ENCODE measurements around the gene ZBTB22.

ZBTB22 gene

GRCh38 chr6:33316603-33317418, 733 bp downstream of the ZBTB22 start:
- Mint-ChIP-seq H3K27ac (peak overlapping the region; percentile 84), H3K4me1 (ENCODE audit: low read depth) (peaks cover 77% of the 10 kb centered on the region)

GRCh38 chr6:33315793-33316602, 1.5 kb downstream of the ZBTB22 start:
- Mint-ChIP-seq H3K27ac (peak overlapping the region; percentile 84), H3K9me3 (no peaks in the 10 kb centered on the region), H3K27me3 (no peaks in the 10 kb centered on the region), H3K36me3 (ENCODE audit: low read depth) (peaks cover 77% of the 10 kb centered on the region), H3K4me3 (peak overlapping the region; percentile 99), H3K4me1 (ENCODE audit: low read depth) (peaks cover 74% of the 10 kb centered on the region)
- DNase-seq: no peak

More at GRCh38 chr6:33316603-33317418, 733 bp downstream of the ZBTB22 start:
- H3K27me3 Mint-ChIP-seq: no peaks in the 10 kb centered on the region
- H3K9me3 Mint-ChIP-seq: no peaks in the 10 kb centered on the region
- H3K36me3 Mint-ChIP-seq (ENCODE audit: low read depth): peaks cover 79% of the 10 kb centered on the region
- no peak for DNase-seq
- peak overlapping the region; percentile 99 for H3K4me3 Mint-ChIP-seq

GRCh38 chr6:33314943-33315792, 2.4 kb downstream of the ZBTB22 start:
- Mint-ChIP-seq H3K4me1 (ENCODE audit: low read depth) (peaks cover 69% of the 10 kb centered on the region), H3K9me3 (no peaks in the 10 kb centered on the region), H3K36me3 (ENCODE audit: low read depth) (peaks cover 76% of the 10 kb centered on the region), H3K27ac (peak overlapping the region; percentile 99), H3K4me3 (peak overlapping the region; percentile 99), H3K27me3 (no peaks in the 10 kb centered on the region)
- DNase-seq: no peak

GRCh38 chr6:33314515-33314942, 3.0 kb downstream of the ZBTB22 start:
- Mint-ChIP-seq H3K27me3 (no peaks in the 10 kb centered on the region), H3K4me1 (ENCODE audit: low read depth) (peaks cover 65% of the 10 kb centered on the region), H3K4me3 (peak overlapping the region; percentile 99), H3K36me3 (ENCODE audit: low read depth) (peaks cover 76% of the 10 kb centered on the region), H3K9me3 (no peaks in the 10 kb centered on the region), H3K27ac (peak overlapping the region; percentile 99)
- DNase-seq: peak; percentile 70

GRCh38 chr6:33313709-33314514, 3.6 kb downstream of the ZBTB22 start, which contains the start of gene TAPBP:
Gene TAPBP, minus strand, starts transcription at chr6:33314078. Its CDS starts 37 bp downstream, at chr6:33314041.
- peaks cover 61% of the 10 kb centered on the region for H3K4me1 Mint-ChIP-seq (ENCODE audit: low read depth)
- H3K27ac Mint-ChIP-seq: peak within 1 kb of the TSS; percentile 99
- no peaks in the 10 kb centered on the region for H3K9me3 Mint-ChIP-seq
- DNase-seq: peak; percentile 88
- H3K36me3 Mint-ChIP-seq (ENCODE audit: low read depth): peaks cover 76% of the 10 kb centered on the region
- no peaks in the 10 kb centered on the region for H3K27me3 Mint-ChIP-seq
- peak within 1 kb of the TSS; percentile 99 for H3K4me3 Mint-ChIP-seq

GRCh38 chr6:33313105-33313708, 4.3 kb downstream of the ZBTB22 start:
- Mint-ChIP-seq H3K4me3 (peak overlapping the region; percentile 99), H3K27ac (peak overlapping the region; percentile 99), H3K9me3 (no peaks in the 10 kb centered on the region), H3K36me3 (ENCODE audit: low read depth) (peaks cover 76% of the 10 kb centered on the region), H3K4me1 (ENCODE audit: low read depth) (peaks cover 61% of the 10 kb centered on the region), H3K27me3 (no peaks in the 10 kb centered on the region)
- peak; percentile 76 for DNase-seq

- H3K4me3 Mint-ChIP-seq: peak overlapping the region; percentile 99
- DNase-seq: peak; percentile 79
- H3K4me1 Mint-ChIP-seq (ENCODE audit: low read depth): peaks cover 62% of the 10 kb centered on the region
- no peaks in the 10 kb centered on the region for H3K27me3 Mint-ChIP-seq
- H3K9me3 Mint-ChIP-seq: no peaks in the 10 kb centered on the region
- H3K36me3 Mint-ChIP-seq (ENCODE audit: low read depth): peaks cover 76% of the 10 kb centered on the region
- peak overlapping the region; percentile 99 for H3K27ac Mint-ChIP-seq
These were observed 5.0 kb downstream of the ZBTB22 start for GRCh38 chr6:33312361-33313104.

- Mint-ChIP-seq H3K27me3 (no peaks in the 10 kb centered on the region), H3K4me1 (ENCODE audit: low read depth) (peaks cover 53% of the 10 kb centered on the region), H3K27ac (peak overlapping the region; percentile 74), H3K36me3 (ENCODE audit: low read depth) (peaks cover 91% of the 10 kb centered on the region), H3K9me3 (no peaks in the 10 kb centered on the region), H3K4me3 (no peak overlapping the region)
- no peak for DNase-seq
These were observed 11.2 kb downstream of the ZBTB22 start for GRCh38 chr6:33306356-33306755.

GRCh38 chr6:33305052-33305451, 12.5 kb downstream of the ZBTB22 start:
- Mint-ChIP-seq H3K4me1 (ENCODE audit: low read depth) (peaks cover 54% of the 10 kb centered on the region), H3K27me3 (no peaks in the 10 kb centered on the region), H3K27ac (peak overlapping the region; percentile 74), H3K36me3 (ENCODE audit: low read depth) (peaks cover 93% of the 10 kb centered on the region), H3K4me3 (no peak overlapping the region), H3K9me3 (no peaks in the 10 kb centered on the region)
- DNase-seq: no peak

- DNase-seq: no peak
- Mint-ChIP-seq H3K4me3 (no peak overlapping the region), H3K27me3 (no peaks in the 10 kb centered on the region), H3K9me3 (no peaks in the 10 kb centered on the region), H3K27ac (peak overlapping the region; percentile 65), H3K4me1 (ENCODE audit: low read depth) (peaks cover 61% of the 10 kb centered on the region), H3K36me3 (ENCODE audit: low read depth) (peaks cover 93% of the 10 kb centered on the region)
These were observed 13.3 kb downstream of the ZBTB22 start for GRCh38 chr6:33304216-33304615.

GRCh38 chr6:33301877-33302276, 15.7 kb downstream of the ZBTB22 start:
- Mint-ChIP-seq H3K4me1 (ENCODE audit: low read depth) (peaks cover 57% of the 10 kb centered on the region), H3K27me3 (no peaks in the 10 kb centered on the region), H3K27ac (peak overlapping the region; percentile 64), H3K36me3 (ENCODE audit: low read depth) (peaks cover 77% of the 10 kb centered on the region), H3K9me3 (no peaks in the 10 kb centered on the region), H3K4me3 (no peak overlapping the region)
- no peak for DNase-seq

- DNase-seq: peak; percentile 95
- peaks cover 71% of the 10 kb centered on the region for H3K36me3 Mint-ChIP-seq (ENCODE audit: low read depth)
- H3K4me1 Mint-ChIP-seq (ENCODE audit: low read depth): peaks cover 42% of the 10 kb centered on the region
- no peaks in the 10 kb centered on the region for H3K27me3 Mint-ChIP-seq
- H3K27ac Mint-ChIP-seq: peak overlapping the region; percentile 99
- H3K9me3 Mint-ChIP-seq: no peaks in the 10 kb centered on the region
- peak overlapping the region; percentile 91 for H3K4me3 Mint-ChIP-seq
These were observed 18.2 kb downstream of the ZBTB22 start for GRCh38 chr6:33299237-33299944.
